Raji (cell line): ENCODE measurements around the gene GSTK1.

Experiments used
- POLR2A ChIP-seq: IDR thresholded peaks from 2 replicates; pipeline ENCODE4 v1.6.1; 2011; ENCODE audit warnings: low read depth, low read length, control low read depth; ENCODE audit not compliant: insufficient read depth

GSTK1 gene

DNA sequence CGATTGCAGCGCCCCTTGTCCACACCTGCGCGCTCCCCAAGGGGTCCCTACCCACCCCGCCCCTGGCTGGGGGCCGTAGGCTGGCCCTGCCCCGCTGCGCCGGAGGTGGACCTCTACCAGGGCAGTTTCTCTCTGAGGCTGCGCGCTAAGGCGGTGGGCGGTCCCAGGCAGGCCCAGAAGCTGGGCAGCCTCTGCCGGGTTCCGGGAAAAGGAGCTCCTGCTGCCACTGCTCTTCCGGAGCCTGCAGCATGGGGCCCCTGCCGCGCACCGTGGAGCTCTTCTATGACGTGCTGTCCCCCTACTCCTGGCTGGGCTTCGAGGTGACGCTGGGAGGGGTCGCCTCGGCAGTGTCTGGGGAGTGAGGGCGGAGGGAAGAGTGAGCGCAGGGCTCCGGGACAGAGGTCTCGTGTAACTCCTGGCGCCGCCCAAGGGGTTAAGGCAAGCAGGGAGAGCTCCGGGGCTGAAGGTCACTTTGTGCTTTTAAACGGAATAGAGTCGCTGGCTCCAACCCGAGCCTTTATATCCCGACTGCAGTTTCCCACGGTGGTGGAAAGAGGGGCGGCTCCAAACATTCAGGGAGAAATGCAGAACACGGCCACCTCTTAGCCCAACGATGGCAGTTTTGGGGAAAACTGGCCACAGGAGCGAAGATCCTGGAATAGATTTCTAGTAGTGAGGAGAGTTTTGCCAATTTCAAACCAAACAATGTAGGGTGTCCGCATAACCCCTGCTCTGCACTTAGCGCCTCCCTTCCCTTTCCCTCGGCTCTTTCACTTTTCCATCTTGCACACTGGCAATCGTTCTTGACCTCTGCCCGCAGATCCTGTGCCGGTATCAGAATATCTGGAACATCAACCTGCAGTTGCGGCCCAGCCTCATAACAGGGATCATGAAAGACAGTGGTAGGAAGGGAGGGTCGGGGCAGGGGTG lies at the start of gene GSTK1:
Gene GSTK1, plus strand, starts transcription at position 176 of the 930 bp plus-strand sequence. Its CDS starts 73 bp downstream, at position 249.
- TF ChIP-seq POLR2A: peak; percentile 96

DNA sequence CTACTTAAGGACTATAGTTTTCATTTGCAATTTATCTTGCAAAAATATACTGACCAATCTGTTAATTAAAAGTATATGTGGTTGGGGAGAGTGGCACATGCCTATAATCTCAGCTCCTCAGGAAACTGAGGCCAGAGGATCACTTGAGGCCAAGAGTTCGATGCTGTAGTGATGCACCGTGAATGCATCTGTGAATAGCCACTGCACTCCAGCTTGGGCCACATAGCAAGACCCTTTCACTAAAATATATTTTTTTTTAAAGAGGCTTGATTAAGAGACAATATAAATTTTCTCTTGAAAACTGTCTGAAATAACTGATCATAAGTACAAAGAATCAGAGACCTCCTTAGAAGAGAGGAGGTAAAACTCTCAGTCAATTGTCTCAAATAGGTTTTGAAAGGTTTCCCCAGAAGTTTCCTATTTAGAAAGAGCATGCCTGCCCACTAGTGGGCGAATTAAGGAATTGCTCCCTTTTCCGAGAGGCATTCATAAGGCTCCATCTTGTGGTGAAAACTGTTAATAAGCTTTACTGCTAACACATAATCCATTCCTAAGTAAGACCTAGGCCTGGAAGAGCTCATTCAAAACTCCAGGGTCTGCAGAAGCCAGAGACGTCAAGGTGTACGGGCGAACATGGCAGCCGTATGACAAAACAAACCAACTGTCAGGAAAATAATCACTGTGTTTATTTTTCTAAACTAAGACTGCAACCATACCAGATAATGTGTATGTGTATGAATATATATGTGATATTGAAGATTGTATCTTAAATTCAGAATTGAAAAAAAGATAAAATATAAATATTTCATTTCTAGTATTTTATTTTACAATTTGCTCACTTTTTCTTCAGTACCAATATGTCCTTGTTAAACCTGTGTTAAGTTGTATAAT lies 48.2 kb upstream of the GSTK1 start:
- TF ChIP-seq POLR2A: no peak

- TF ChIP-seq POLR2A: no peak
These were observed 47.1 kb upstream of the GSTK1 start for GRCh38 chr7:143216151-143216550.

DNA sequence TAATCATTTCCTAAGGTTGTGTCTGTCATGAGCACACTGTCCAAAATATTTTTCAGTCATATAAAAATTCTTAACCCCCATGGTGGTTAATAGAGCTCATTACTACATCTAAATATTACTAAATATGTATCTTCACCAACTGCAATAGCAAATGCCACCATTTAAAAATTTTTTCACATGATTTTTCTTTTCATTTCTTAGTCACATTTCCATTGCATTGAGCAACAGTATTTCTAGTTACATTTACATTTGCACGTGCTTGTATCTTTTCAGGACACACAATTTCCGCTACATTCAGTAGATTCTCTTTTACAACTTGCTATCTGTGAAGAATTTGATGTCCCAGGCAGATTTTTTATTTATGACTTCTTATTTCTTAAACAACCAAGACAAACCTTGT lies 46.6 kb upstream of the GSTK1 start:
- TF ChIP-seq POLR2A: no peak

DNA sequence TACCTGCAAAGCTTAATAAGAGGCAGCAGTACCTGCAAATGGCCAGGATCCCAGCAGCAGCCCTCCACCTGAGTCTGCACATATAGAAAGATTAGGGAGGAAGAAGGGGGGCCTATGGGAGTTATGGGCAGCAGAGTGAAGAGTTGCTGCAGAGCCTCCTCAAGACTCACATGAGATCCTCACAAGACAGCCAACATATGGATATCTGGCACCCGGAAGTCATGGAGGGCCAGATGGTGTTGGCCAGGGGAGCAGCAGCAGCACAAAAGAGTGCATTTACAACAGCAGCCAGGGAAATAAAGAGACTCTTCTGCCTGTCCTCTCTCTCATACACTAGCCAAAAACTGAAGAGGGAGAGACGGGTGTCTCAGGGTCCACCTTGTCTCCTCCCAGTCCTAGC lies 45.4 kb upstream of the GSTK1 start:
- TF ChIP-seq POLR2A: no peak

- TF ChIP-seq POLR2A: no peak
These were observed 42.0 kb upstream of the GSTK1 start for GRCh38 chr7:143221286-143221685.

DNA sequence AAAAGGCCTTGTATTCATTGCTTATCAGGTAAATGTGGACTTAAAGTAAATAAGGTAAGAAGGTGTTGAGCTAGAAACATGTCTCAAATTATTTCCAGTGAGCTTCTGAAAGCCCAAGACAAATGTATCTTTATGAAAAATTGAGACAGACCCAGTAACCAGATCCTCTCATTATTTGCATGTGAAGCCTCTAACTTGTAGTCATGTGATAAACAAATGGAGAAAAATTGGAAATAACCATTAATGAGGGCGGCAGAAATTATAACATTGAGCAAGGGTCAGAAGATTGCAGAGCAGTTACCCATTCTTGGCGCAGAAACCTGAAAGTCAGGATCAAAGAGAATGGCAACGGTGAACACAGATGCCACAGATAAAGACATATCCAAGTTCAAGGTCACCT lies 41.5 kb upstream of the GSTK1 start, which contains the start of gene TAS2R40:
Gene TAS2R40, plus strand, starts transcription at position 301 of the 400 bp plus-strand sequence. Its CDS starts 42 bp downstream, at position 343.
- TF ChIP-seq POLR2A: no peak

- TF ChIP-seq POLR2A: no peak
These were observed 40.5 kb upstream of the GSTK1 start for GRCh38 chr7:143222782-143223181.

GRCh38 chr7:143223784-143224183 lies 39.5 kb upstream of the GSTK1 start:
- TF ChIP-seq POLR2A: no peak

GRCh38 chr7:143225047-143225446 lies 38.2 kb upstream of the GSTK1 start:
- no peak for TF ChIP-seq POLR2A

GRCh38 chr7:143227806-143228205 lies 35.4 kb upstream of the GSTK1 start:
- no peak for TF ChIP-seq POLR2A

DNA sequence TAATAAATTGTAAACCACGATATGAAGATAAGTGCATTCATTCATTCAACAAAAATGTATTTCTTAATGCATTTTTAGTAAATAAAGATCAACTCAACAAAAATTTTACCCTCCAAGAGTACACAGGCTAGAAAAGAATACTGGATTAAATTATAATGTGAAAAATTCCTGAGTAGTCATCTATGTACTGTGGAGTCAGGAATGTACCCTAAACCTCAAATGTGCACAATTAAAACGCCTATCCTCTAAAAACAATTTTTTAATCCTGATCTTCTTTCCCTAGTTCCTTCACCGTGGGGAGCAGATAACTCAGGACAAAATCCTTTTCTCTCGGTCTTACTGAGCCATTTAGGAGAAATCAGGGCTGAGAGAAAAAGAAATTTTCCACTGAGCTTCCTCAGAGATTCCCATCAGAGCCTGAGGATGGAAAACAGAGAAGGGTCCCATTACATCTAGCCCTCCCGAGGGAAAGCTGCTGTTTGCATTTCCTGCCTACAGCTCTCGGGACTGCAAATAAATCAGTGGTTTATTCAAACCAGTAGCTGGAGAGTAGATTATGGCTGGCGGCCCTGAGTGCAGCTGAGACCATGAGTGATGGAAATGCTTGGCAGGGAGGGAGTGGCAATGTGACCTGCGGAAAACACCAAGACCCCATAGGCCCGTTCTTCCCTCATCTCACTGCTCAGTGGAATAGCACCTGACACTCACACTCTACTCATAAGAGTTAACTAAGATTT lies 34.0 kb upstream of the GSTK1 start:
- no peak for TF ChIP-seq POLR2A

GRCh38 chr7:143230602-143231457 lies 32.4 kb upstream of the GSTK1 start:
- no peak for TF ChIP-seq POLR2A
